KG1 (cell line): ENCODE results near the gene NOL4L.
A peak's percentile ranks its signal among the peaks of the same experiment; 100 is the strongest.

Experiments
- DNase-seq: peaks from one replicate; lab custom pipeline; 2025; lab: John Stamatoyannopoulos, UW

Gene NOL4L

GRCh38 chr20:32523613-32524213 lies 61.4 kb downstream of the NOL4L start:
- no peak for DNase-seq

GRCh38 chr20:32522776-32523612 lies 62.1 kb downstream of the NOL4L start:
- DNase-seq, result no peak

GRCh38 chr20:32522526-32522775 lies 62.7 kb downstream of the NOL4L start:
- no peak for DNase-seq

GRCh38 chr20:32521780-32522525 lies 63.2 kb downstream of the NOL4L start:
- DNase-seq, result no peak

GRCh38 chr20:32520927-32521203 lies 64.3 kb downstream of the NOL4L start:
- DNase-seq, result no peak

- no peak for DNase-seq
Measured at GRCh38 chr20:32519381-32519730, 65.8 kb downstream of the NOL4L start.

- DNase-seq, result no peak
Measured at GRCh38 chr20:32518593-32519380, 66.3 kb downstream of the NOL4L start.

- no peak for DNase-seq
Measured at GRCh38 chr20:32517914-32518592, 67.1 kb downstream of the NOL4L start.

- no peak for DNase-seq
Measured at GRCh38 chr20:32517518-32517873, 67.6 kb downstream of the NOL4L start.

GRCh38 chr20:32516583-32517517 lies 68.3 kb downstream of the NOL4L start:
- DNase-seq, result no peak

GRCh38 chr20:32515631-32516101 lies 69.5 kb downstream of the NOL4L start:
- no peak for DNase-seq

GRCh38 chr20:32514760-32515159 lies 70.4 kb downstream of the NOL4L start:
- no peak for DNase-seq

GRCh38 chr20:32513031-32513866 lies 71.9 kb downstream of the NOL4L start:
- DNase-seq, result no peak

- DNase-seq, result no peak
Measured at GRCh38 chr20:32512047-32512385, 73.1 kb downstream of the NOL4L start.

- DNase-seq, result no peak
Measured at GRCh38 chr20:32511358-32512046, 73.6 kb downstream of the NOL4L start.

- no peak for DNase-seq
Measured at GRCh38 chr20:32510601-32511357, 74.4 kb downstream of the NOL4L start.

GRCh38 chr20:32510120-32510600 lies 75.0 kb downstream of the NOL4L start:
- DNase-seq, result no peak

- peak; percentile 79 for DNase-seq
Measured at GRCh38 chr20:32509639-32510066, 75.5 kb downstream of the NOL4L start.

GRCh38 chr20:32508775-32509119 lies 76.4 kb downstream of the NOL4L start:
- no peak for DNase-seq
